ENCODE results near the gene ST6GALNAC2.

Gene ST6GALNAC2

GRCh38 chr17:76585649-76586593, at the start of gene ST6GALNAC2:
Gene ST6GALNAC2, minus strand, starts transcription at chr17:76585860. Its CDS starts 52 bp downstream, at chr17:76585808.
- DNase-seq (ENCODE audit: extremely low spot score), result peak; percentile 66
- POLR2A ChIA-PET, result interaction anchor here (0.6 to 2.2 kb wide), 8 partner anchors 8 to 151 kb away, joined by 3 to 20 read pairs (median 4); partner anchors contain the start of gene SRSF2
- TF ChIP-seq, protein P1, sequence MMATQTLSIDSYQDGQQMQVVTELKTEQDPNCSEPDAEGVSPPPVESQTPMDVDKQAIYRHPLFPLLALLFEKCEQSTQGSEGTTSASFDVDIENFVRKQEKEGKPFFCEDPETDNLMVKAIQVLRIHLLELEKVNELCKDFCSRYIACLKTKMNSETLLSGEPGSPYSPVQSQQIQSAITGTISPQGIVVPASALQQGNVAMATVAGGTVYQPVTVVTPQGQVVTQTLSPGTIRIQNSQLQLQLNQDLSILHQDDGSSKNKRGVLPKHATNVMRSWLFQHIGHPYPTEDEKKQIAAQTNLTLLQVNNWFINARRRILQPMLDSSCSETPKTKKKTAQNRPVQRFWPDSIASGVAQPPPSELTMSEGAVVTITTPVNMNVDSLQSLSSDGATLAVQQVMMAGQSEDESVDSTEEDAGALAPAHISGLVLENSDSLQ (IDR thresholded peaks at IDR 0.05), result no peak
- 0 out of 2 replicates have a peak, but pooled peaks have one; percentile 50 for TF ChIP-seq LEF1 (IDR thresholded peaks at IDR 0.05; ENCODE audit: borderline replicate concordance)
- CTCF ChIA-PET, result interaction anchor here (1.0 to 2.0 kb wide), 4 partner anchors 8 to 38 kb away, joined by 3 to 8 read pairs (median 5); no protein-coding TSS in a partner anchor

DNA sequence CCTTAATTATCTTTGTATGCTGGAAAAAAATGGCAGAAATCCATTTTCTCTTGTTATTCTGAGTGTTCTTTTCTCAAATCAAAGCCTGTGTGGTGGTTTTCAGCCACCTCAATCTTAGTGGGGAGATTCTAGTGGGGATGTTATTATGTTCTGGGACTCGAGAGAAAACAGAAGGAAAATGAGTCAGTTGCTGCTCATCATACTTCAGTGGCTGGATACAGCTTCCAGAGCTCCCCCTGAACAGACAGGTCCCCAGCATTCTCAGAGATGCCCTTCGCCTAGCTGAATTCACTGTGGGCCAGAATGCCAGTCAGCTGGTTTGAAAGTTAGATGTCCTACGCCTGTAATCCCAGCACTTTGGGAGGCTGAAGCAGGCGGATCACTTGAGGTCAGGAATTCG, 49.4 kb upstream of the ST6GALNAC2 start:
- no peak for DNase-seq (ENCODE audit: extremely low spot score)
- CTCF ChIA-PET, result interaction anchor here (0.7 to 4.9 kb wide), 4 partner anchors 9 to 427 kb away, joined by 3 to 25 read pairs (median 5); no protein-coding TSS in a partner anchor
- POLR2A ChIA-PET, result interaction anchor here (1.0 to 1.5 kb wide), 2 partner anchors 10 to 69 kb away, joined by 3 read pairs; no protein-coding TSS in a partner anchor
- TF ChIP-seq HDGF (IDR thresholded peaks at IDR 0.05; ENCODE audit: borderline replicate concordance) (no peak), SUZ12 (IDR thresholded peaks at IDR 0.05) (no peak), ELF4 (IDR thresholded peaks at IDR 0.05) (no peak), FOXM1 (IDR thresholded peaks at IDR 0.05; ENCODE audit: borderline replicate concordance) (no peak), LEF1 (IDR thresholded peaks at IDR 0.05; ENCODE audit: borderline replicate concordance) (no peak), SP1 (IDR thresholded peaks at IDR 0.05) (no peak), L3MBTL2 (conservative IDR thresholded peaks at IDR 0.05) (no peak), FOXA1 (IDR thresholded peaks at IDR 0.05) (no peak), ZNF384 (IDR thresholded peaks at IDR 0.05) (no peak), NFRKB (IDR thresholded peaks at IDR 0.05) (no peak), CTBP1 (IDR thresholded peaks at IDR 0.05; ENCODE audit: borderline replicate concordance) (no peak), BHLHE40 (IDR thresholded peaks at IDR 0.05; ENCODE audit: borderline replicate concordance) (no peak), FOXK2 (IDR thresholded peaks at IDR 0.05) (no peak), ARNT (IDR thresholded peaks at IDR 0.05) (no peak)
- TF ChIP-seq, protein P1 (IDR thresholded peaks at IDR 0.05), result no peak

- ChIA-PET POLR2A (interaction anchor here (1.5 to 1.8 kb wide), 2 partner anchors 38 to 68 kb away, joined by 3 to 7 read pairs; no protein-coding TSS in a partner anchor), CTCF (interaction anchor here (1.6 to 4.9 kb wide), 2 partner anchors 10 to 76 kb away, joined by 6 to 25 read pairs; no protein-coding TSS in a partner anchor)
- DNase-seq (ENCODE audit: extremely low spot score), result no peak
- no peak for TF ChIP-seq SP1 (IDR thresholded peaks at IDR 0.05)
- no peak for TF ChIP-seq TARDBP (IDR thresholded peaks at IDR 0.05)
- no peak for TF ChIP-seq BHLHE40 (IDR thresholded peaks at IDR 0.05; ENCODE audit: borderline replicate concordance)
- no peak for TF ChIP-seq ARNT (IDR thresholded peaks at IDR 0.05)
- TF ChIP-seq ELF4 (IDR thresholded peaks at IDR 0.05), result no peak
Measured at GRCh38 chr17:76633628-76634328, 48.1 kb upstream of the ST6GALNAC2 start.

GRCh38 chr17:76631821-76632565, 46.3 kb upstream of the ST6GALNAC2 start:
- no peak for TF ChIP-seq HDGF (IDR thresholded peaks at IDR 0.05; ENCODE audit: borderline replicate concordance)
- TF ChIP-seq, protein P1 (IDR thresholded peaks at IDR 0.05), result no peak
- no peak for DNase-seq (ENCODE audit: extremely low spot score)
- POLR2A ChIA-PET, result interaction anchor here (2.0 kb wide), 1 partner anchor 39 kb away, joined by 5 read pairs; no protein-coding TSS in a partner anchor
- CTCF ChIA-PET, result interaction anchor here (1.1 to 4.9 kb wide), 2 partner anchors 8 to 101 kb away, joined by 3 to 25 read pairs; no protein-coding TSS in a partner anchor

GRCh38 chr17:76630151-76630550, 44.5 kb upstream of the ST6GALNAC2 start:
- ChIA-PET POLR2A (no interaction called here), CTCF (interaction anchor here (1.1 kb wide), 1 partner anchor 72 kb away, joined by 3 read pairs; no protein-coding TSS in a partner anchor)
- TF ChIP-seq FOXM1 (IDR thresholded peaks at IDR 0.05; ENCODE audit: borderline replicate concordance), result no peak
- TF ChIP-seq FOXA1 (IDR thresholded peaks at IDR 0.05), result no peak
- no peak for TF ChIP-seq ELF4 (IDR thresholded peaks at IDR 0.05)
- no peak for TF ChIP-seq ARNT (IDR thresholded peaks at IDR 0.05)
- TF ChIP-seq FOXK2 (IDR thresholded peaks at IDR 0.05), result no peak
- TF ChIP-seq, protein P1 (IDR thresholded peaks at IDR 0.05), result no peak
- TF ChIP-seq CTBP1 (IDR thresholded peaks at IDR 0.05; ENCODE audit: borderline replicate concordance), result no peak
- no peak for TF ChIP-seq TARDBP (IDR thresholded peaks at IDR 0.05)
- no peak for TF ChIP-seq LEF1 (IDR thresholded peaks at IDR 0.05; ENCODE audit: borderline replicate concordance)
- no peak for TF ChIP-seq HDGF (IDR thresholded peaks at IDR 0.05; ENCODE audit: borderline replicate concordance)
- no peak for TF ChIP-seq SUZ12 (IDR thresholded peaks at IDR 0.05)
- no peak for TF ChIP-seq NFRKB (IDR thresholded peaks at IDR 0.05)
- no peak for TF ChIP-seq SP1 (IDR thresholded peaks at IDR 0.05)
- no peak for TF ChIP-seq BHLHE40 (IDR thresholded peaks at IDR 0.05; ENCODE audit: borderline replicate concordance)
- TF ChIP-seq ZNF384 (IDR thresholded peaks at IDR 0.05), result no peak
- no peak for TF ChIP-seq L3MBTL2 (conservative IDR thresholded peaks at IDR 0.05)
- DNase-seq (ENCODE audit: extremely low spot score), result no peak
